GM12801 (cell line): ENCODE measurements around the gene GABBR1.

Source experiments
- TF ChIP-seq, protein P1 (sequence below): IDR thresholded peaks from one replicate; pipeline ENCODE4 v1.5.1; 2011; ENCODE audit warnings: control low read depth; ENCODE audit not compliant: insufficient read length; ENCODE audit errors: extremely low read depth

Gene GABBR1

GRCh38 chr6:29610540-29610939 is 22.4 kb downstream of the GABBR1 start:
- TF ChIP-seq, protein P1, sequence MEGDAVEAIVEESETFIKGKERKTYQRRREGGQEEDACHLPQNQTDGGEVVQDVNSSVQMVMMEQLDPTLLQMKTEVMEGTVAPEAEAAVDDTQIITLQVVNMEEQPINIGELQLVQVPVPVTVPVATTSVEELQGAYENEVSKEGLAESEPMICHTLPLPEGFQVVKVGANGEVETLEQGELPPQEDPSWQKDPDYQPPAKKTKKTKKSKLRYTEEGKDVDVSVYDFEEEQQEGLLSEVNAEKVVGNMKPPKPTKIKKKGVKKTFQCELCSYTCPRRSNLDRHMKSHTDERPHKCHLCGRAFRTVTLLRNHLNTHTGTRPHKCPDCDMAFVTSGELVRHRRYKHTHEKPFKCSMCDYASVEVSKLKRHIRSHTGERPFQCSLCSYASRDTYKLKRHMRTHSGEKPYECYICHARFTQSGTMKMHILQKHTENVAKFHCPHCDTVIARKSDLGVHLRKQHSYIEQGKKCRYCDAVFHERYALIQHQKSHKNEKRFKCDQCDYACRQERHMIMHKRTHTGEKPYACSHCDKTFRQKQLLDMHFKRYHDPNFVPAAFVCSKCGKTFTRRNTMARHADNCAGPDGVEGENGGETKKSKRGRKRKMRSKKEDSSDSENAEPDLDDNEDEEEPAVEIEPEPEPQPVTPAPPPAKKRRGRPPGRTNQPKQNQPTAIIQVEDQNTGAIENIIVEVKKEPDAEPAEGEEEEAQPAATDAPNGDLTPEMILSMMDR = no peak

DNA sequence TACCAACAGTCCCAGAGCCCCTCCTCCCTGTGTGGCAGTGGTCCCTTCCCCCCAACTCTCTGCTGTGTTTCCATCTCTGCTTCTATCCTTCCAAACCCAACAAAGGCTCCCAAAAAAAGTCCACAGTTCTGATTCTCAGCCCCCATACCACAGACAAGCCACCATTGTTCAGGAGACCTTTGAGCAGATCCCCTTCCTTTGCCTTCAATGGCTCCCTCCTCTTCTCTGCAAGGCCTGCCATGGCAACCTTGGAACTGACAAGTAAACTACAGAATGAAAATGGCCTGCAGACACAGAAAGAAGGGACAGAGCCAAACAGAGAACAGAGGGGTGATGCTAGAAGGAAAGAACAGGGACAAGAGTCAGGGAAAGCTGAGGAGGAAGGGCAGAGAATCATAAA is 24.9 kb downstream of the GABBR1 start:
- TF ChIP-seq, protein P1 = no peak

- TF ChIP-seq, protein P1 = no peak
Observed at GRCh38 chr6:29603930-29604329, 29.1 kb downstream of the GABBR1 start.

- TF ChIP-seq, protein P1 = no peak
Observed at GRCh38 chr6:29603456-29603855, 29.5 kb downstream of the GABBR1 start.

- TF ChIP-seq, protein P1 = no peak
Observed at GRCh38 chr6:29602564-29603361, 30.2 kb downstream of the GABBR1 start.

GRCh38 chr6:29598172-29598747 is 34.7 kb downstream of the GABBR1 start:
- TF ChIP-seq, protein P1 = no peak

GRCh38 chr6:29597184-29597583 is 35.8 kb downstream of the GABBR1 start:
- TF ChIP-seq, protein P1 = no peak
